LNCAP (cell line): ENCODE data around the gene PLCL1.

Experiments
- TF ChIP-seq, protein P1 (sequence below): fragments of 450-650 bp; IDR thresholded peaks from 2 replicates; pipeline ENCODE4 v1.5.1; 2017; ENCODE audit warnings: mild to moderate bottlenecking

Gene PLCL1

GRCh38 chr2:198006733-198007132 lies 202.3 kb downstream of the PLCL1 start:
- TF ChIP-seq, protein P1, sequence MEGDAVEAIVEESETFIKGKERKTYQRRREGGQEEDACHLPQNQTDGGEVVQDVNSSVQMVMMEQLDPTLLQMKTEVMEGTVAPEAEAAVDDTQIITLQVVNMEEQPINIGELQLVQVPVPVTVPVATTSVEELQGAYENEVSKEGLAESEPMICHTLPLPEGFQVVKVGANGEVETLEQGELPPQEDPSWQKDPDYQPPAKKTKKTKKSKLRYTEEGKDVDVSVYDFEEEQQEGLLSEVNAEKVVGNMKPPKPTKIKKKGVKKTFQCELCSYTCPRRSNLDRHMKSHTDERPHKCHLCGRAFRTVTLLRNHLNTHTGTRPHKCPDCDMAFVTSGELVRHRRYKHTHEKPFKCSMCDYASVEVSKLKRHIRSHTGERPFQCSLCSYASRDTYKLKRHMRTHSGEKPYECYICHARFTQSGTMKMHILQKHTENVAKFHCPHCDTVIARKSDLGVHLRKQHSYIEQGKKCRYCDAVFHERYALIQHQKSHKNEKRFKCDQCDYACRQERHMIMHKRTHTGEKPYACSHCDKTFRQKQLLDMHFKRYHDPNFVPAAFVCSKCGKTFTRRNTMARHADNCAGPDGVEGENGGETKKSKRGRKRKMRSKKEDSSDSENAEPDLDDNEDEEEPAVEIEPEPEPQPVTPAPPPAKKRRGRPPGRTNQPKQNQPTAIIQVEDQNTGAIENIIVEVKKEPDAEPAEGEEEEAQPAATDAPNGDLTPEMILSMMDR, result no peak

DNA sequence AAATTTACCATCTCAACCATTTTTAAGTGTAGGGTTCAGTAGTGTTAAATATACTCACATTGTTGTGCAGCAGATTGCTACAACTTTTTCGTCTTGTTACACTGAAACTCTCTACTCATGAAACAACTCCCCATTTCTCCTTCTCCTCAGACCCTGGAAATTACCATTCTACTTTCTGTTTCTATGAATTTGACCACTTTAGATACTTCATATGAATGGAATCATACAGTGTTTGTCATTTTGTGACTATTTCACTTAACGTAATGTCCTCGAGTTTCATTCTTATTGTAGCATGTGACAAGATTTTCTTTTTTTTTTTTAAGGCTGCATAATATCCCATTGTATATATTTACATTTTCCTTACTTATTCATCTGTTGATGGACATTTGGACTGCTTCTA lies 203.8 kb downstream of the PLCL1 start:
- TF ChIP-seq, protein P1, result no peak

DNA sequence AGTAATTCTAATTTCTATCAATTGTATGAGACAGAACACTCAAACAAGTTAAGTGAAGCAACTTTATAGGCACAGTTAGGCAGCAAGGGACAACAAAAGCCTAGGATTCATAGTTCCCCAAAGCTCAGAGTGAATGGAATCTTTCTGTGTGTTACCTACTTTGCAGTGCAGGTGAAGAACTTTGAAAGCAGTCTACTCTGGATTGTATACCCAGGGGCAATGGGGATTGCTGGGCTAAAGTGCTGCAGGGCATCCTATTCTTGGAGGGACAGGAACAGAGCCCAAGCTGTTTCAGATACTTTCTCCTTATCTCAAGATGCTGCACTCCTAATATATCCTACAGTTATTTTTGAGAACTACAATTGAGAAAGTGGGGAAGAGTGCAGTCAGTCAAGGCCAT lies 207.6 kb downstream of the PLCL1 start:
- TF ChIP-seq, protein P1, result no peak

- TF ChIP-seq, protein P1, result no peak
These were observed 211.8 kb downstream of the PLCL1 start for GRCh38 chr2:198016243-198016642.

GRCh38 chr2:198017068-198017467 lies 212.7 kb downstream of the PLCL1 start:
- TF ChIP-seq, protein P1, result no peak

GRCh38 chr2:198028955-198029354 lies 224.6 kb downstream of the PLCL1 start:
- TF ChIP-seq, protein P1, result no peak

DNA sequence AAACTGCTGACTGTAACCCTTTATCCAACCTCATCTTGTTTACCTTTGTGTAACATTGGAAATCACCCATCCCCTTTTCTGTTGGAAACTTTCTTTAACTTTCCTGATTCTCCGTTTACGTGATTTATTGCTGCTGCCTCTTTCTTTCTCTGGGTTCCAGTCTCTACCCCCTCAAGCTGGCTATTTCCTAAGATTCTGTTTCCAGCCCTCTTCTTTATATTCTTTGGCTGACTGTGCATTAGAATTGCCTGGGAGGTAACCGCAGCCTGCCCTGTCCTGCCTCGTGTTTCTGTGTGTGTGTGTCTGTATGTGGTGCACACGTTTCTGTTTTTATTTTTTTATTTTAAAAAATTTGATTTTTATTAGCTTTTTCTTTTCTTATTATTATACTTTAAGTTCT lies 229.2 kb downstream of the PLCL1 start:
- TF ChIP-seq, protein P1, result no peak

- TF ChIP-seq, protein P1, result no peak
These were observed 231.9 kb downstream of the PLCL1 start for GRCh38 chr2:198036029-198036879.
